Trophoblast cell (in vitro differentiated cells and primary cell): ENCODE data around the gene PIP5K1C.

Experiments used
- DNase-seq, 2 donors: peaks; one replicate each; pipeline ENCODE4 v3.0.0-alpha.2; 2016
- H2AFZ ChIP-seq: 2 replicates; pipeline ENCODE4 v1.6.1; 2013; ENCODE audit warnings: low read length, moderate library complexity, mild to moderate bottlenecking; ENCODE audit not compliant: insufficient read depth, poor library complexity
- H2AK5ac ChIP-seq: 2 replicates; pipeline ENCODE4 v1.6.1; 2013; ENCODE audit warnings: mild to moderate bottlenecking, low read length
- H2BK120ac ChIP-seq: 2 replicates; pipeline ENCODE4 v1.6.1; 2013; ENCODE audit warnings: low read length, mild to moderate bottlenecking, moderate library complexity; ENCODE audit not compliant: insufficient read depth, poor library complexity
- H2BK12ac ChIP-seq: 2 replicates; pipeline ENCODE4 v1.6.1; 2013; ENCODE audit warnings: mild to moderate bottlenecking, low read length, moderate library complexity
- H2BK5ac ChIP-seq: 2 replicates; pipeline ENCODE4 v1.6.1; 2013; ENCODE audit warnings: low read length, low read depth, moderate library complexity, mild to moderate bottlenecking; ENCODE audit not compliant: poor library complexity
- H3K14ac ChIP-seq: 2 replicates; pipeline ENCODE4 v1.6.1; 2013; ENCODE audit warnings: mild to moderate bottlenecking, low read length
- H3K18ac ChIP-seq: 2 replicates; pipeline ENCODE4 v1.6.1; 2013; ENCODE audit warnings: mild to moderate bottlenecking, low read length
- H3K23ac ChIP-seq: 2 replicates; pipeline ENCODE4 v1.6.1; 2013; ENCODE audit warnings: low read length
- H3K27ac ChIP-seq: 2 replicates; pipeline ENCODE4 v1.5.1; 2013; ENCODE audit warnings: low read depth, mild to moderate bottlenecking, inconsistent platforms, low read length, moderate library complexity
- H3K27me3 ChIP-seq: 2 replicates; pipeline ENCODE4 v1.6.1; 2013; ENCODE audit warnings: inconsistent platforms, mild to moderate bottlenecking, low read length, moderate library complexity; ENCODE audit not compliant: insufficient read depth
- H3K36me3 ChIP-seq, 2 experiments: 1 replicate in 1 of 2; 2 replicates in 1 of 2; pipeline ENCODE4 v1.6.1; 2013; ENCODE audit warnings: low read length in 2 of 2, mild to moderate bottlenecking in 2 of 2, moderate library complexity in 1 of 2; ENCODE audit not compliant: insufficient read depth in 2 of 2, control insufficient read depth in 1 of 2
- H3K4ac ChIP-seq: 2 replicates; pipeline ENCODE4 v1.6.1; 2013; ENCODE audit warnings: low read depth, mild to moderate bottlenecking, low read length, moderate library complexity
- H3K4me1 ChIP-seq, 2 experiments: 1 replicate in 1 of 2; 2 replicates in 1 of 2; pipeline ENCODE4 v1.6.1; 2013; ENCODE audit warnings: low read length in 2 of 2, mild to moderate bottlenecking in 2 of 2, moderate library complexity in 1 of 2; ENCODE audit not compliant: insufficient read depth in 2 of 2, control insufficient read depth in 1 of 2
- H3K4me2 ChIP-seq: 2 replicates; pipeline ENCODE4 v1.6.1; 2013; ENCODE audit warnings: inconsistent platforms, mild to moderate bottlenecking, low read length, moderate library complexity
- H3K4me3 ChIP-seq: 2 replicates; pipeline ENCODE4 v1.5.1; 2013; ENCODE audit warnings: mild to moderate bottlenecking, low read depth, low read length, inconsistent platforms
- H3K79me1 ChIP-seq: one replicate; pipeline ENCODE4 v1.6.1; 2013; ENCODE audit warnings: low read length
- H3K79me2 ChIP-seq: 2 replicates; pipeline ENCODE4 v1.6.1; 2013; ENCODE audit warnings: low read length, mild to moderate bottlenecking; ENCODE audit not compliant: control insufficient read depth, insufficient read depth, poor library complexity
- H3K9ac ChIP-seq: 2 replicates; pipeline ENCODE4 v1.6.1; 2013; ENCODE audit warnings: mild to moderate bottlenecking, low read length
- H3K9me3 ChIP-seq: 2 replicates; pipeline ENCODE4 v1.6.1; 2013; ENCODE audit warnings: low read depth, mild to moderate bottlenecking, control low read depth, inconsistent platforms, low read length; ENCODE audit not compliant: insufficient read depth
- H4K12ac ChIP-seq: 2 replicates; pipeline ENCODE4 v1.6.1; 2013; ENCODE audit warnings: low read depth, mild to moderate bottlenecking, low read length, moderate library complexity
- H4K8ac ChIP-seq: 2 replicates; pipeline ENCODE4 v1.6.1; 2013; ENCODE audit warnings: low read depth, mild to moderate bottlenecking, low read length, moderate library complexity
- H4K91ac ChIP-seq: one replicate; pipeline ENCODE4 v1.6.1; 2013; ENCODE audit warnings: low read depth, mild to moderate bottlenecking, low read length, moderate library complexity
- WGBS: extraction: QIAGEN DNeasy Blood & Tissue Kit; methylation state at CpG from one replicate; pipeline ENCODE4 v1.1.7; 2013; ENCODE audit warnings: missing lambda C conversion rate; ENCODE audit not compliant: insufficient read length, insufficient coverage; ENCODE audit errors: extremely low coverage; 5-methylcytosine and 5-hydroxymethylcytosine counted together

Gene PIP5K1C

DNA sequence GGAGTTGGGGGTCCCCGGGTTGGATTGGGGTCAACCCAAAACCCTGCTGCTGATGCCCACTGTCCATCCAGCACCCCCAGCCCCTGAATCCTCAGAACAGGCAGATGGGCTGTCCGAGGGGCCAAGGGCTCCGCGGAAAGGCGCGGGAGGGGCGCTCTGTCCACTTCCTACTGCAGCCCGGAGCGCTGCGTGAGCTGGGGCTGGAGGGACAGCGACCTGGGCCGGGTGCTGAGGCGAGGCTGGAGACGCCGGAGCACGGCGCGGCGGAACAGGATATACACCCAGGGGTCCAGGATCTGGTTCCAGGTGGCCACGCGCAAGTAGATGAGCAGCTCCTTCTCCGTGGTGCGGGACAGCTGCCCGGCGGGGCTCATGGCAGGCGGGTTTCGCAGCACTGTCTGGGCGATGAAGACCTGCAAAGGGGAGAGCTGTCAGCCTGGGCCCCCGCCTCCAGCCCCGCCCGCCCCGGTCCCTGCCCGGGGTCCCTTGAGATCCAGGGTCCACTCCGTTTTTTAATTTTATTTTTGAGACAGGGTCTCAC lies 104.7 kb downstream of the PIP5K1C start:
- no peaks in the 10 kb centered on the region for H3K4me1 ChIP-seq
- H3K27ac ChIP-seq: no peak overlapping the region
- H3K14ac ChIP-seq: no peak overlapping the region
- H3K9ac ChIP-seq: no peak overlapping the region
- no peak overlapping the region for H2BK5ac ChIP-seq
- no peaks in the 10 kb centered on the region for H3K79me1 ChIP-seq
- no peak overlapping the region for H3K4ac ChIP-seq
- no peak overlapping the region for H2BK120ac ChIP-seq
- H4K91ac ChIP-seq: no peak overlapping the region
- no peak for DNase-seq
- H3K79me2 ChIP-seq: no peaks in the 10 kb centered on the region
- H3K4me2 ChIP-seq: no peak overlapping the region
- H3K4me3 ChIP-seq: no peak overlapping the region
- no peak overlapping the region for H2BK12ac ChIP-seq
- H3K23ac ChIP-seq: no peak overlapping the region
- no peak overlapping the region for H2AFZ ChIP-seq
- H3K9me3 ChIP-seq: peaks cover 11% of the 10 kb centered on the region
- H3K18ac ChIP-seq: no peak overlapping the region
- WGBS: no CpG with 5 or more reads among the region's 34 CpGs
- H3K36me3 ChIP-seq: no peaks in the 10 kb centered on the region
- H4K8ac ChIP-seq: no peak overlapping the region
- no peak overlapping the region for H2AK5ac ChIP-seq
- no peaks in the 10 kb centered on the region for H3K27me3 ChIP-seq
- no peak overlapping the region for H4K12ac ChIP-seq

DNA sequence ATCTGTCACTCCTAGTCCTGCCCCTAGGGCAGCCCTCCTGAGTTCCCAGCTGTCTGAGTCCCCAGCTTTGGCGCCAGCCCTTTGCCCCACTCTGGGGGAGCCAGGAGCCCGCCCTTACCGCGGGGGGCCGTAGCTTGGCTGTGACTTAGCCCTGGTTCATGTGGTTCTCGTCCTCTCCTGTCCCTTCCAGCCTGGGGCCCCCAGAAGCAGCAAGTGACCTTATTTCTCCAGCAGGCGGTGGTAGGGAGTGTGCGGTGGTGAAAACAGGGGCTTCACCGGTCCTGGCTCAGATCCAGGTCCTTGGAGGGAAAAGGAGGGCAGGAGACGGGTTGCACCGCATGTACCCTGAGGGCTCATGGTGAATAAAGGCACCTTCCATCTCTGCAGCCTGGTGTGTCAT lies 107.1 kb downstream of the PIP5K1C start:
- no peak overlapping the region for H3K4me2 ChIP-seq
- no peak overlapping the region for H2BK12ac ChIP-seq
- H3K23ac ChIP-seq: no peak overlapping the region
- H3K4ac ChIP-seq: no peak overlapping the region
- H3K18ac ChIP-seq: no peak overlapping the region
- no peaks in the 10 kb centered on the region for H3K4me1 ChIP-seq
- H3K9me3 ChIP-seq: peaks cover 14% of the 10 kb centered on the region
- no peak overlapping the region for H4K8ac ChIP-seq
- no peak overlapping the region for H3K14ac ChIP-seq
- no peak overlapping the region for H3K27ac ChIP-seq
- no peak overlapping the region for H2BK5ac ChIP-seq
- no CpG with 5 or more reads among the region's 11 CpGs for WGBS
- H3K79me1 ChIP-seq: no peaks in the 10 kb centered on the region
- H3K79me2 ChIP-seq: no peaks in the 10 kb centered on the region
- no peaks in the 10 kb centered on the region for H3K27me3 ChIP-seq
- H2AFZ ChIP-seq: no peak overlapping the region
- H2BK120ac ChIP-seq: no peak overlapping the region
- no peaks in the 10 kb centered on the region for H3K36me3 ChIP-seq
- H3K9ac ChIP-seq: no peak overlapping the region
- H3K4me3 ChIP-seq: no peak overlapping the region
- H4K91ac ChIP-seq: no peak overlapping the region
- H2AK5ac ChIP-seq: no peak overlapping the region
- no peak overlapping the region for H4K12ac ChIP-seq
- no peak for DNase-seq

DNA sequence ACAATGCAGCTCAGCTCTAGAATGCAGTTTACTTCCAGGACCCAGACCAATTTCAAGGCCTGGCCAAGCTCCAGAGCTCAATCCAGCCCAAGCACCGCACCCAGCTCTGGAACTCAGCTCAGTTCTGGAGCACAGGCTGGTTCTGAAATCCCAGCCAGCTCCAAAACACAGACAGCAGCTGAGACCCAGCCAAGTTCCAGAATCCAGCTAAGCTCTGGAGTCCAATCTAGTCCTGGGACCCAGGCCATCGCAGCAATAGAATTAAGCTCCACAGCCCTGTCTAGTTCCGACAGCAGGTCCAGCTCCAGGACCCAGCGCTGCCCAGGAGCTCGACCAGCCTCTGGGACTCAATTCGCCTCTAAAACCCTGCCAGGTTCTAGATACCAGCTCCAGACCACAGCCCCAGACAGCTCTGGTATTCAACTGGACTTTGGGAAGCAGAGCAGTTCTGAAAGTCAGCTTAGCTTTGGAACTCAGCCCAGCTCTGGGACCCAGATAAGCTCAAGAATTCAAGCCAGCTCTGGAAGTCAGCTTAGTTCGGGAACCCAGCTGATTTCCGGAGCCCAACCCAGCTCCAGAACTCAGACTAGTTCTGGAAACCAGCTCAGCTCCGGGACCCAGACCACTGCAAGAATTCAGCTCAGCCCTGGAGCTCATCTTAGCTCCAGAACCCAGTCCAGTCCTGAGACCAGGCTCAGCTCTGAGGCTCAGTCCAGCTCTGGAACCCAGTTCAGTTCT lies 108.2 kb downstream of the PIP5K1C start:
- Histone ChIP-seq H3K79me2 (no peaks in the 10 kb centered on the region), H2AK5ac (no peak overlapping the region), H2AFZ (no peak overlapping the region), H3K4ac (no peak overlapping the region), H3K23ac (no peak overlapping the region), H3K9me3 (peaks cover 14% of the 10 kb centered on the region), H4K12ac (no peak overlapping the region), H2BK12ac (no peak overlapping the region), H3K27me3 (no peaks in the 10 kb centered on the region), H3K14ac (no peak overlapping the region), H3K9ac (no peak overlapping the region), H3K4me1 (no peaks in the 10 kb centered on the region), H4K8ac (no peak overlapping the region), H4K91ac (no peak overlapping the region), H3K27ac (no peak overlapping the region), H3K36me3 (no peaks in the 10 kb centered on the region), H3K18ac (no peak overlapping the region), H2BK5ac (no peak overlapping the region), H3K79me1 (no peaks in the 10 kb centered on the region), H3K4me3 (no peak overlapping the region), H2BK120ac (no peak overlapping the region), H3K4me2 (no peak overlapping the region)
- WGBS: no CpG with 5 or more reads among the region's 9 CpGs
- DNase-seq: no peak

DNA sequence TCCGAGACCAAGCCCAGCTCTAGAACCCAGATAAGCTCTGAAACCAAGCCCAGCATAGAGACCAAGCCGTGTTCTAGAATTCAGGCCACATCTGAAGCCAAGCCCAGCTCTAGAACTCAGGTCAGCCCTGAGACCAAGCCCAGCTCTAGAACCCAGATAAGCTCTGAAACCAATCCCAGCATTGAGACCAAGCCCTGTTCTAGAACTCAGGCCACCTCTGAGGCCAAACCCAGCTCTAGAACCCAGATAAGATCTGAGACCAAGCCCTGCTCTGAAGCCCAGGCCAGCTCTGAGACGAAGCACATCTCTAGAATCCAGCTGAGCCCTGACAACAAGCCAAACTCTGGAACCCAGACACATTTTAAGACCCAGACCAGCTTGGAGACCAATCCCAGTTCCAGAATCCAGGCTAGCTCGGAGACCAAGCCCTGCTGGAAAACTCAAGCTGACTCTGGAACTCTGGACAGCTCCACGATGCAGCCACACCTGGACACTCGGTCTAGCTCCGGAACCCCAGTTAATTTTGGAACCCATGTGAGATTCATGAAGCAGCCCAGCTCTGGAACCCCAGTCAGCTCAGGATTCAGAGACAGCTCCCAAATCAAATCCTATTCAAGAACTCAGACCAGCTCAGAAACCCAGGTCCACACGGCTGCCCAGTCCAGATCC lies 109.1 kb downstream of the PIP5K1C start:
- Histone ChIP-seq H3K23ac (no peak overlapping the region), H3K4me1 (no peaks in the 10 kb centered on the region), H3K79me1 (no peaks in the 10 kb centered on the region), H4K91ac (no peak overlapping the region), H3K36me3 (no peaks in the 10 kb centered on the region), H3K27ac (no peak overlapping the region), H2AFZ (no peak overlapping the region), H4K8ac (no peak overlapping the region), H2BK12ac (no peak overlapping the region), H3K4me3 (no peak overlapping the region), H3K79me2 (no peaks in the 10 kb centered on the region), H3K4ac (no peak overlapping the region), H2BK5ac (no peak overlapping the region), H2AK5ac (no peak overlapping the region), H3K18ac (no peak overlapping the region), H3K27me3 (peaks cover 7% of the 10 kb centered on the region), H3K9me3 (peaks cover 16% of the 10 kb centered on the region), H3K14ac (no peak overlapping the region), H3K4me2 (no peak overlapping the region), H3K9ac (no peak overlapping the region), H4K12ac (no peak overlapping the region), H2BK120ac (no peak overlapping the region)
- no peak for DNase-seq
- no CpG with 5 or more reads among the region's 8 CpGs for WGBS
